Ectodermal cell (in vitro differentiated cells): ENCODE results near the gene TMTC3.

Experiments used
- H3K27ac ChIP-seq: 2 replicates; pipeline ENCODE4 v1.7.0; 2013; ENCODE audit warnings: mild to moderate bottlenecking, low read depth, low read length; ENCODE audit not compliant: insufficient read depth, poor library complexity, severe bottlenecking
- H3K27me3 ChIP-seq: 2 replicates; pipeline ENCODE4 v1.7.0; 2013; ENCODE audit warnings: mild to moderate bottlenecking, low read length; ENCODE audit not compliant: insufficient read depth, control insufficient read depth, poor library complexity, severe bottlenecking
- H3K36me3 ChIP-seq: one replicate; pipeline ENCODE4 v1.7.0; 2013; ENCODE audit warnings: low read length; ENCODE audit not compliant: control insufficient read depth, insufficient read depth
- H3K4me1 ChIP-seq: one replicate; pipeline ENCODE4 v1.7.0; 2013; ENCODE audit warnings: low read length; ENCODE audit not compliant: control insufficient read depth, insufficient read depth
- H3K4me3 ChIP-seq: 2 replicates; pipeline ENCODE4 v1.7.0; 2013; ENCODE audit warnings: low read depth, low read length, control low read depth; ENCODE audit not compliant: insufficient read depth
- H3K9me3 ChIP-seq: 2 replicates; pipeline ENCODE4 v1.7.0; 2013; ENCODE audit warnings: mild to moderate bottlenecking, low read length, moderate library complexity; ENCODE audit not compliant: control insufficient read depth
- WGBS, 2 experiments: methylation state at CpG; one replicate each; pipeline ENCODE4 v1.1.7; 2013; ENCODE audit warnings: missing lambda C conversion rate in 2 of 2; 5-methylcytosine and 5-hydroxymethylcytosine counted together

The TMTC3 gene

GRCh38 chr12:88218293-88218692 is 76.2 kb downstream of the TMTC3 start:
- H3K27ac ChIP-seq = no peak overlapping the region
- no peaks in the 10 kb centered on the region for H3K9me3 ChIP-seq
- H3K4me1 ChIP-seq = no peaks in the 10 kb centered on the region

GRCh38 chr12:88219861-88220260 is 77.8 kb downstream of the TMTC3 start:
- Histone ChIP-seq H3K9me3 (no peaks in the 10 kb centered on the region), H3K27me3 (no peaks in the 10 kb centered on the region), H3K4me1 (no peaks in the 10 kb centered on the region), H3K27ac (no peak overlapping the region), H3K36me3 (no peaks in the 10 kb centered on the region), H3K4me3 (no peak overlapping the region)

More at GRCh38 chr12:88218293-88218692, 76.2 kb downstream of the TMTC3 start:
- no peaks in the 10 kb centered on the region for H3K27me3 ChIP-seq
- no peaks in the 10 kb centered on the region for H3K36me3 ChIP-seq
- no peak overlapping the region for H3K4me3 ChIP-seq

- Histone ChIP-seq H3K36me3 (no peaks in the 10 kb centered on the region), H3K27me3 (no peaks in the 10 kb centered on the region), H3K9me3 (no peaks in the 10 kb centered on the region), H3K27ac (no peak overlapping the region), H3K4me1 (no peaks in the 10 kb centered on the region), H3K4me3 (no peak overlapping the region)
Observed at GRCh38 chr12:88223519-88223918, 81.4 kb downstream of the TMTC3 start.

GRCh38 chr12:88225776-88226175 is 83.7 kb downstream of the TMTC3 start:
- Histone ChIP-seq H3K4me3 (no peak overlapping the region), H3K27ac (no peak overlapping the region), H3K36me3 (no peaks in the 10 kb centered on the region), H3K27me3 (no peaks in the 10 kb centered on the region), H3K4me1 (no peaks in the 10 kb centered on the region), H3K9me3 (no peaks in the 10 kb centered on the region)

- Histone ChIP-seq H3K4me1 (no peaks in the 10 kb centered on the region), H3K9me3 (no peaks in the 10 kb centered on the region), H3K4me3 (no peak overlapping the region), H3K27ac (no peak overlapping the region), H3K27me3 (no peaks in the 10 kb centered on the region), H3K36me3 (no peaks in the 10 kb centered on the region)
- 77 to 80% methylated on average over 7 of the region's 7 CpGs for WGBS, 2 experiments
Observed at GRCh38 chr12:88227263-88227662, 85.2 kb downstream of the TMTC3 start.

- Histone ChIP-seq H3K27me3 (no peaks in the 10 kb centered on the region), H3K27ac (no peak overlapping the region), H3K36me3 (no peaks in the 10 kb centered on the region), H3K4me1 (no peaks in the 10 kb centered on the region), H3K4me3 (no peak overlapping the region), H3K9me3 (no peaks in the 10 kb centered on the region)
- WGBS, 2 experiments = 88 to 90% methylated on average over 12 of the region's 12 CpGs
Observed at GRCh38 chr12:88227871-88228270, 85.8 kb downstream of the TMTC3 start.

GRCh38 chr12:88228720-88229119 is 86.6 kb downstream of the TMTC3 start:
- 90 to 94% methylated on average over 4 of the region's 4 CpGs for WGBS, 2 experiments
- Histone ChIP-seq H3K4me1 (no peaks in the 10 kb centered on the region), H3K27me3 (no peaks in the 10 kb centered on the region), H3K9me3 (no peaks in the 10 kb centered on the region), H3K27ac (no peak overlapping the region), H3K4me3 (no peak overlapping the region), H3K36me3 (no peaks in the 10 kb centered on the region)

GRCh38 chr12:88230271-88230670 is 88.2 kb downstream of the TMTC3 start:
- Histone ChIP-seq H3K27ac (no peak overlapping the region), H3K4me3 (no peak overlapping the region), H3K36me3 (no peaks in the 10 kb centered on the region), H3K27me3 (no peaks in the 10 kb centered on the region), H3K9me3 (no peaks in the 10 kb centered on the region), H3K4me1 (no peaks in the 10 kb centered on the region)
- 87 to 91% methylated on average over 2 of the region's 2 CpGs for WGBS, 2 experiments

GRCh38 chr12:88235183-88235833 is 93.2 kb downstream of the TMTC3 start:
- 90 to 96% methylated on average over 7 of the region's 7 CpGs for WGBS, 2 experiments
- Histone ChIP-seq H3K4me3 (no peak overlapping the region), H3K9me3 (no peaks in the 10 kb centered on the region)

GRCh38 chr12:88237954-88238353 is 95.8 kb downstream of the TMTC3 start:
- H3K27ac ChIP-seq = no peak overlapping the region
- no peak overlapping the region for H3K4me3 ChIP-seq
- H3K4me1 ChIP-seq = no peaks in the 10 kb centered on the region
- H3K9me3 ChIP-seq = no peaks in the 10 kb centered on the region
- H3K27me3 ChIP-seq = no peaks in the 10 kb centered on the region
- H3K36me3 ChIP-seq = no peaks in the 10 kb centered on the region

More at GRCh38 chr12:88235183-88235833, 93.2 kb downstream of the TMTC3 start:
- Histone ChIP-seq H3K27ac (no peak overlapping the region), H3K27me3 (no peaks in the 10 kb centered on the region), H3K4me1 (no peaks in the 10 kb centered on the region), H3K36me3 (no peaks in the 10 kb centered on the region)

GRCh38 chr12:88238406-88238805 is 96.3 kb downstream of the TMTC3 start:
- whole genome bisulfite sequencing, 2 experiments = 81 to 93% methylated on average over 1 of the region's 1 CpG
- H3K9me3 ChIP-seq = no peaks in the 10 kb centered on the region
- H3K27ac ChIP-seq = no peak overlapping the region
- H3K4me1 ChIP-seq = no peaks in the 10 kb centered on the region
- H3K4me3 ChIP-seq = no peak overlapping the region
- H3K36me3 ChIP-seq = no peaks in the 10 kb centered on the region
- no peaks in the 10 kb centered on the region for H3K27me3 ChIP-seq
